Prostate gland (tissue), 2 donors: Measurements from ENCODE around the gene RTN4RL1.

ENCODE experiments used
- CTCF ChIP-seq, 4 experiments: fragments of 200-600 bp in 2 of 4; fragments of 450-650 bp in 2 of 4; sonication (generic) in 2 of 4; IDR thresholded peaks; 1 replicate in 3 of 4; 2 replicates in 1 of 4; pipeline ENCODE4 v1.5.1; 2016 to 2019; ENCODE audit warnings: antibody characterized with exemption in 4 of 4, mild to moderate bottlenecking in 2 of 4, moderate library complexity in 2 of 4
- POLR2A ChIP-seq: fragments of 450-650 bp; IDR thresholded peaks from one replicate; pipeline ENCODE4 v1.6.1; 2016; ENCODE audit warnings: antibody characterized with exemption, mild to moderate bottlenecking
- POLR2AphosphoS5 ChIP-seq: sonication (generic); formaldehyde crosslinking; IDR thresholded peaks from one replicate; pipeline ENCODE4 v1.6.1; 2017; ENCODE audit warnings: antibody characterized with exemption

DNA sequence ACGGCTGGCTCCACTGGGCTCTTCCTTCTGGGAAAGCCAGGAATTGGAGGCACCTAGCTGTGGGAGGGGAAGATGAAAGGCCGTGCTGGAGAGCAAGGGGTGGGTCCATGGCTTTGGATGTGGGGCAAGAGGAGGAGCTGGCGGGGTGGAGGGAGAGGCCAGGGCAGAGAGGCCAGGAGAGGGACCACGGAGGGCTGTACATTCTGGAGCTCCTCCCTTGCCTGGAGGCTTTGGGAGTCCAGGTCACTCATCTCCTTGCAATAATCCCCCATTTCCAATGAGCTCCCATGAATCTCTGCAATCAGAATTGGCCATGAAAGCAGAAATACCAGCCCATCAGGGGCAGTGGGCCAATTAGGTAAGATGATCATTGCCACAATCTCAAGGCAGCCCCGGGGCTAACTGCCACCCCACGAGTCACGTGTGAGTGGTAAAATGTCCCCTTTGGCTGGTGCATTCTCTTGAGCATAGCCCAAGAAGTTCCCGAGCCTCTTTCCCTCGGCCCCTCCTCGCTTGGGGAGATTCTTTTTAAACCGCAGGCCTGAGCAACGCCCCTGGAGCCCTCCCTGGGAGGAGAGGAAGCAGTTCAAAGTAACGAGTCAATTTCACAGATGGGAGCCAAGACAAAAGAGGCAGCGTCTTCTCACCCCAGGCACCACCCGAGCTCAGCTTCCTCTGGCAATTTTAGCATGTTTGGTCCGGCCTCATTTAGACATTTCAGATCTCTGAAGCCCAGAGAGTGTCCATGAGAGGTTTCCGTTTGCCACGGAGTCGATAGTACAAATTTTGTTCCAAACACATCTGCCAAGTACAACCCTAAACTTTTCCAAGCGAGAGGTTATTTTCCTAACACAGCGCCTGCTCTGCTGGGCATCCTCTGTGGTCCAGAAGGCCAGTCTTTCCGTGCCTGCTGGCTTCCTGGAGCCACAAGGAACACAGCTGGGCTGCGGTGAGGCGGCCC, 13.4 kb downstream of the RTN4RL1 start:
- TF ChIP-seq CTCF (IDR thresholded peaks at IDR 0.05) (no peak), POLR2A (no peak), POLR2AphosphoS5 (peak; percentile 91)
